ENCODE data around the gene PXDC1.
A peak's percentile ranks its signal among the peaks of the same experiment; 100 is the strongest.
"Not testable (repeated sequence)": the region's sequence is repeated elsewhere in the genome, so short reads cannot be mapped to it uniquely, and the experiment has no call there.

PXDC1 gene

GRCh38 chr6:3737149-3737830 is 14.2 kb downstream of the PXDC1 start:
- FAIRE-seq (no peak), DNase-seq (ENCODE audit: extremely low spot score, insufficient read length, low read depth) (no peak)

DNA sequence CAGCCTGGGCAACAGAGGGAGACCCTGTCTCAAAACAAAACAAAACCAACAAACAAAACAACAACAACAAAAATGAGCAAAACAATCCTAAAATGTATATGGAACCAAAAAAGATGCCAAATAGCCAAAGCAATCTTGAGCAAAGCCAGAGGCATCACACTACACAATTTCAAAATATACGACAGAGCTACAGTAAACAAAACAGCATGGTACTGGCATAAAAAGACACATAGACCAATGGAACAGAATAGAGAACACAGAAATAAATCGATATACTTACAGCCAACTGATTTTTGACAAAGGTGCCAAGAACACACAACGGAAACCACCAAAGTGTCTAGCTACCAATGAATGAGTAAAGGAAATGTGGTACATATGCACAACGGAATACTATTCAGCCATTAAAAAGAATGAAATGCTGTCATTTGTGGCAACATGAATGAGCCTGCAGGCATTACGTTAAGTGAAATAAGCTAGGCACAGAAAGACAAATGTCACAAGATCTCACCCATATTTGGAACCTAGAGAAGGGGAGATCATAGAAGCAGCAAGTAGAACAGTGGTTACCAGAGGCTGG is 16.4 kb downstream of the PXDC1 start:
- FAIRE-seq = no peak
- DNase-seq (ENCODE audit: extremely low spot score, insufficient read length, low read depth) = no peak

DNA sequence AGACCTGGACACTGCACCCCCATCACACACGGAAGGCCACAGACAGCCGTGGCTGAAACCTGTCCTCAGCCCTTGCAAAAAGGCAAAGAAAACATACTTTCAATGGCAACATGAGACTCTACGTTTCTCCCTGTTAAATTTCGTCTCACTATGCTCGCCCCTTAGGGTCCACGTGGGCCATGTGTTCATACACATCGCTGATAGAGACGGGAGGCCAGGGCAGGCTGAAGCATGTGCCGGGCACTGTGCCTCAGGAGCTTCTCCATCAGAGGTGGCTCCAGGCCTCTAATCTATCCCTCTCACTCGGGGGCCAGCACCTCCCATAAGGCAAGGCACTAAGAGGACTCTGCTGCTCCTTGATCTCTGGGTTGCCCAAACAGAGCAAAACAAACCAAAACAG is 17.5 kb downstream of the PXDC1 start:
- no peak for FAIRE-seq

GRCh38 chr6:3733321-3733925 is 18.1 kb downstream of the PXDC1 start:
- DNase-seq (ENCODE audit: extremely low spot score, insufficient read length, low read depth) (no peak), FAIRE-seq (no peak)

More for the DNA sequence above, 17.5 kb downstream of the PXDC1 start:
- DNase-seq (ENCODE audit: extremely low spot score, insufficient read length, low read depth) = no peak

- FAIRE-seq (peak; percentile 76), DNase-seq (ENCODE audit: extremely low spot score, insufficient read length, low read depth) (no peak)
Measured at GRCh38 chr6:3732345-3733141, 19.0 kb downstream of the PXDC1 start.

DNA sequence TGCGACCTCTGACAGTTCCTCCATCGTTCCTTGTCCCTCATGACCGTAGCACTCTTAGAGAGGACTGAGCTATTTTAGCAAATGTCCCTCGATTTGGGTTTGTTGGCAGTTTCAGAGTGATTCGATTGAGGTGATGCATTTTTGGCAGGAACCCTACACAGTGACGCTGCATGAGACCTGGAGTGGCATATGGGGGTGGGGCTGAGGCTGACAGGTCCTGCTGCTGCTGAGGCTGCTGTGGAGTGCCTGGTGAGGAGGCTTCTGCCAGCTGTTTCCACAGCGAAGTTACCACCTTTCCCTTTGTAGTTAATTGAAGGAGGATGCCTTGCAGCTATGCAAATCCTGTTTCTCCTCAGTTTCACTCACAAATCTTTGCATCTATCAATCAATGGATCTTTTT is 19.8 kb downstream of the PXDC1 start:
- no peak for DNase-seq (ENCODE audit: extremely low spot score, insufficient read length, low read depth)
- no peak for FAIRE-seq

DNA sequence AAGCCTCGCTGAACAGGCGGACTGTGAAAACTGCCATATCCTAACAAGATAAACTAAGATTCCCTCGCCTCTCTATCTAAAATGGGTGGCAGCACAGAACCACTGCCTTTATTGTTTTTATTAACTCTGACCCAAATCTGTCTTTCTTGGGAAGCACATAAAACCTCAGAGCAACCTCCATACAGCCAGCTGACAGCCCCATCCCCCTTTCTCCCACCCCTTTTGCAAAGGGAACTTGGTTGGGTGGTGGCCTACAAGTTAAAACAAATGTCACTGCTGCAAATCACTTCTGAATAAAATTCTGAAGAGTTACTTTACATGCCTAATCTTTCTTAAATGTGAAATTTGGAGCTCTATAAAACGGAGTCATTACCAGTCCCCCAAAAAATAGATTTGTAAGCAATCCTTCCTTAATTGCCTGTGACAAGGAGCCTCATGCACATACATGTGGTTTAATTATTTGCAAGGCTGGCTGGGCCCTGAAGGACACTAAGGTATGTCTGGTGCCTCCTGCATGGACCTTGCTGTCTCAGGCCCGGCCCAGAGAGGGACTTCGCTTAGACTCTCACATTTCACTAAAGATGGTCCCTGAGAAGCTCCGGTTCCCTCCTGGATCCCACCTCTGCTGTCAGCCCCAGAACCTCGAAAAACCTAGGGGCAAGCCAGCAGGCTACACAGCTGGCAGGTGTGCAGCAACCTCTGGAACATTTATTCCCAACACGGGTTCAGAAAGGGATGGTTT is 21.7 kb downstream of the PXDC1 start:
- DNase-seq (ENCODE audit: extremely low spot score, insufficient read length, low read depth) = no peak
- no peak for FAIRE-seq

DNA sequence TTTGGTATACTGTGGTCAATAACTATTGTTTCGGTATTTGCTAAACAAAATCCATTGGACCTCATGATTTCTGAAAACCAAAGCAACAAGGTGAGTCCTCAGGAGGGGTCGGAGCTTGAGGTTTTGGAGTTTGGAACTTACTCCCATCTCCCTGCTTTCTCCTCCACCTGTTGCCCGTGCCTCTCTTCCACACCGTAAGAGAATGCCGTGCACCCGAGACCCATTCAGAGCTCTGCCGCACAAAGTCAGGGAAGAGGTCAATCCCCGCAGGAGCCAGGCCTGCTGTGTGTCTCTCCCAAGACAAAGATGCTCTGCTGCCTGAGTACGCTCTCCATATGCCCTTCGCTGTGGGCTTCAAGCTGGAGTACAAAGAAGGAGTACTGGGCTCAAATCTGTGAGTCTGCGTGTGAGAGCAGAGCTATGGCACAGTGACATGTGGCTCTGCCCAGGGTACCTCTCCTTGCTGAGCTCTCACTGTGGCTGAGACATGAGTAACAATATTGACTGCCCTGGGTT is 23.9 kb downstream of the PXDC1 start:
- no peak for FAIRE-seq
- DNase-seq (ENCODE audit: extremely low spot score, insufficient read length, low read depth) = no peak

DNA sequence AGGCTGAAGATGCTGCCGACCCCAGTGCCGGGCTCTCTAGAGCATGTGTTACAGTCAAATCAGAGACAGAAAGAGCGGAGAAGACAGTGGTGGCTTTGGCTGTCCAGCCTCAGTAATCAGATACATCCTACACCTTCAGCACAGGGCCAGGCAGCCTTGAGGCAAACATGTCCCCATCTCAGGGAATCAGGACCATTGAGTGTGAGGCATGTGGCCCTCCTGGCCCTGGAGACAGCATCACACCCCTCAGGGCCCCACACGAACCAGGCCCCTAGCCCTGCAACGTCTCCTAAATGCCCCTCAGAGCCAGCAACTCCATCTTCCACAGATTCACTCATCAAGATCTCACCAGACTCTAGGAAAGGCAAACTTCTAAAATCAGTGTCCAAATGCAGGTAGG is 24.5 kb downstream of the PXDC1 start:
- FAIRE-seq = no peak

GRCh38 chr6:3726421-3726820 is 25.1 kb downstream of the PXDC1 start:
- DNase-seq (ENCODE audit: extremely low spot score, insufficient read length, low read depth) (no peak), FAIRE-seq (no peak)

More for the DNA sequence above, 24.5 kb downstream of the PXDC1 start:
- DNase-seq (ENCODE audit: extremely low spot score, insufficient read length, low read depth) = no peak

DNA sequence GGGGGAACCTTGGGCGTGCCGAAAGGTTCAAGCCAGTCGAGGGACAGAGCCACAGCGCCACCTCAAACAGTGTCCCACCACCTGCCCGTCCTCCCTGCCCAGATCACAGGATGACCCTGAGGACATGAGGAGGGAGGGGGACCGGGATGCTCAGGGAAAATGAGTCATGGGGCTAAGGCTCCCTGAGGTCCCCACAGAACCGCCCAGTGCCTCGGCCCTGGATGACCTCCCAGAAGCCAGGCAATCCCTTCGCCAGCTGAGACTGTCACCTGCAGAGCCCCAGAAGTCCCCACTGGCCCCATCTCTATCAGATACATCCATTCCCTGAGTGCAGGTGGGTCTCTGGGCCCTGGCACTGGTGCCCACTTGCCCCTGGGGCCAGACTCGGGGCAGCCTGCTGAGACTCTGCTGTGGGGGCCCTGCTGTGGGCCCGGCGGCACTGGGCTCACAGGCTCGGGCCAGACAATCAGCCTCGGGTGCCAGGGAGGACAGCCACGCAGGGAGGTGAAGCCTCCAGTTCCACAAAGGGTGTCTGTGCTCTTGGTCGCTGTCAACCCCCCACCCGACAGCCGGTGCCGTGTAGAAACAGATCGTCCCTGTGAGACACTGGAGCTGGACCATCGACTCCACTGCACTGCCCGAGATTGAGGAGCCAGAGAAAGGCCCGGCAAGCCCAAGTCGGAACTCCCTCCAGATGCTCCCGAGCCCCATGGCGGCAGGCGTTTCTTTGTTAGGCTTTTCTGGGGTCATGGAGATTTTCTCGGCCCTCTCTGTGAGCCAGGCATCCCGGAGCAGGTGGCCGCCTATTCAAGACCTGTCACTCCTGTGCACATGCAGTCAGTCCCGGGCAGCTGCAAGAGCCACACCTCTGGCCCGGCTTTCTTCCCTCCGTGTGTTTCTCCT is 26.1 kb downstream of the PXDC1 start:
- no peak for DNase-seq (ENCODE audit: extremely low spot score, insufficient read length, low read depth)
- FAIRE-seq = no peak

- no peak for FAIRE-seq
- no peak for DNase-seq (ENCODE audit: extremely low spot score, insufficient read length, low read depth)
Measured at GRCh38 chr6:3724451-3725144, 26.9 kb downstream of the PXDC1 start.

DNA sequence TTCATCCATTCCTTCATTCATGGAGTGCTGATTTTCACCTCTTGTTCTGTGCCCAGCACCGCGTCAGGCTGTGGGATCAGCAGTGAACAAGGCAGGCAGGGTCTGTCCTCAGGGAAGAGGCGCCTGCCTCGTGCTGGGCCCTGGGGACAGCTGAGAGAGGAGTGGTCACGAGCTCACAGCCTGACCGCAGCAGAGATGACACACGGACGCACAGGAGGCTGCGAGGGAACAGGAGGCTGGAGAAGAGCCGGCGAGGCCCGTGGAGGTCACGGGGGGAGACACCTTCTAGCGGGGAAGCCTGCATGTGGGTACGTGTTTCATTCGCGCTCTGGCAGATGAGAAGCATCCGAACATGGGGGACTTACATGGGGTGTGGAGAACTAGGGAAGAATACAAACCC is 27.5 kb downstream of the PXDC1 start:
- no peak for FAIRE-seq

GRCh38 chr6:3723251-3723650 is 28.3 kb downstream of the PXDC1 start:
- FAIRE-seq (no peak), DNase-seq (ENCODE audit: extremely low spot score, insufficient read length, low read depth) (no peak)

More for the DNA sequence above, 27.5 kb downstream of the PXDC1 start:
- no peak for DNase-seq (ENCODE audit: extremely low spot score, insufficient read length, low read depth)

GRCh38 chr6:3722785-3723184 is 28.7 kb downstream of the PXDC1 start:
- no peak for FAIRE-seq
- DNase-seq (ENCODE audit: extremely low spot score, insufficient read length, low read depth) = no peak

DNA sequence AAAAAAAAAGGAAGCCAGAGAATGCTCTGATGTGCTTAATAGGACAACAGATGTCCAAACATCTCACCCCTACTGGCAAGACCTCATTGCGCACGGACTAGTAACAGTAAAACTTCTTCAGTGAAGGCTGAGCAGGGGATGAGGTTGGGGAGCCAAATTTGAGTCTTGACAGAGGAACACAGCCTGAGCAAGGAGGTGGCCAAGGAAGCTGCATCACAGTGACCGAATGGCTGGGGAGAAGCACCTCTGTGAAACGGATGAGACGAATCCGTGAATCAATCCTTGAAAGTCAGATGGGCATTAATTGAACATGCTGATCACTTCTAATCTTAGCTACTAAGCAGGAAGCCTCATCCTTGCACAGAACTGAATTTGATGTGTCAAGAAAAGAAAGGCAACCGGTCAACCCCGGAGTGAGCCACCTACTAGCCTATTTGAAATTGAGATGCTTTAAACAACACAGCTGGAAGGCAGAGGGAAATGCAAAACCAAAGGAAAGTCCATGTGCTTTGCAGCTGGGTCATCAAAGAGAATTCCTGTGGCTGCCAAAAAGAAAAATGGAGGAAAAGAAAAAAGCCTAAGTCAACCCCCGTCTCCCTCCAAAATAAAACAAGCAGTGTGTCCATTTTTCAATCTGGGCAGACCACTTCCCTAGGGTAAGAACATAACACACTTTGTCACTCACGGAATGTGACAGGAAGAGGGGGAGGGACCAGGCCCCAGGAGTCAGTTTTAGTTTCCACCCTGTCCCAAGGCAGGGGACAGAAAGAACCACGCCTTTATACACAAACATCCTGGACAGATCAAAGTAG is 29.5 kb downstream of the PXDC1 start:
- FAIRE-seq (no peak), DNase-seq (ENCODE audit: extremely low spot score, insufficient read length, low read depth) (no peak)

- not testable (repeated sequence) for DNase-seq (ENCODE audit: extremely low spot score, insufficient read length, low read depth); FAIRE-seq
Measured at GRCh38 chr6:3720770-3721169, 30.7 kb downstream of the PXDC1 start.
